Left cardiac atrium (tissue), 4 donors: Measurements from ENCODE around the gene KCNJ10. TPM values are rescaled to one million over a fixed set of nuclear protein-coding genes. Genes with fewer than 3 reads are reported as not detected.

Experiments
- ATAC-seq, 2 donors: fragments of 200-7000 bp; cut with Tn5 transposase; one replicate each; pipeline ENCODE4 v1.9.1; 2020; ENCODE audit warnings: mild to moderate bottlenecking in 2 of 2, moderate library complexity in 2 of 2
- DNase-seq: peaks from one replicate; pipeline ENCODE4 v3.0.0-alpha.2; 2020
- intact Hi-C, 2 donors: fragments of 100-400 bp; cut with DNase I; formaldehyde crosslinking; loops; one replicate each; pipeline versions ENCODE4 v1.14.1 to v1.15.1; 2022 to 2023
- total RNA-seq, 2 donors: library from RNA; stranded (reverse); fragmentation: NEBNext Ultra II Directional; extraction: Animal tissue kit (Norgen Biotek cat#: 25700); gene quantifications; one replicate each; pipeline ENCODE4 v1.2.1, GENCODE V29; 2021
- donor health status: DM: no; HTN: yes; CAD: no.
- donor health status: DM: no; HTN: yes; CAD: no; lungs with severe emphysema.
- donor health status: DM: yes; HTN: yes; CAD: no.
- donor health status: Dilated cardiomyopathy.

Gene KCNJ10
- total RNA-seq, 2 donors from 2014 or later: 0.05 to 0.15 TPM

DNA sequence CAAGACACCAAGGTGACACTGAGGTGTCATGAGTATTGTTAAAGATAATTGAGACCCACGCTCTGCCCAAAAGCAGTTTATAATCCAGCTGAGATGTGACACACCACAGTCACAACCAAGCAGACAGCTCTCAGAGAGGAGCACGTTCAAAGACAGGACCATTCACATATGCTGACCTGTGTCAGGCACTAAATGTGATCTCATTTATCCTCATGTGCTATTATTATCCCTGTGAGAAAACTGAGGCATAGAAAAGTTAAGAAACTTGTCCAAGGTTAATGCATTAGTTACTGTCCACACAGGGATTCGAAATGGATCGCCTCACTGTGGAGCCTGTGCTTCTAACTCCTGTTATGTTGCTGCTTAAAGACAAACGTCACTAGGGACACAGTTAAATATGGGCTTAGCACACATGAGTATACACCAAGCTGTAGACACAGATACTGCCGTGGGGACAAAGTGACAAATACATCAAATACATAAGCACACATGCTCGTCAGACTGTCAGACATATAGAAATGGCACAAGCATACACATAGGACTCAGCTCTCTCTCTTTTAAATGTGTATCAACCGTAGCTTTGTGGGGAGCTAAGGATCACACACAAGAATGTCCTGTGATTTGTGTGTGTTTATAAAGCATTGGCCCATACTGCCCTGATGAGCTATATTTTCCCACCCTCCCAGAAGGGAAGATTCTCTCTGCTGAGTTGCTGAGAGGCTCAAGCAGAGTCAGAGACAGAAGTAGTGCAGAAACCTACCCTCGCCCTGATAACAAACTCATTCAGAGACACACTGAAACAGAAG lies 32.0 kb upstream of the KCNJ10 start:
- ATAC-seq (no peak), DNase-seq (no peak)
- intact Hi-C loops: loop anchor here in 1 of 2 donors (5.0 kb wide), 1 partner anchor 150 kb away; no protein-coding TSS in a partner anchor

DNA sequence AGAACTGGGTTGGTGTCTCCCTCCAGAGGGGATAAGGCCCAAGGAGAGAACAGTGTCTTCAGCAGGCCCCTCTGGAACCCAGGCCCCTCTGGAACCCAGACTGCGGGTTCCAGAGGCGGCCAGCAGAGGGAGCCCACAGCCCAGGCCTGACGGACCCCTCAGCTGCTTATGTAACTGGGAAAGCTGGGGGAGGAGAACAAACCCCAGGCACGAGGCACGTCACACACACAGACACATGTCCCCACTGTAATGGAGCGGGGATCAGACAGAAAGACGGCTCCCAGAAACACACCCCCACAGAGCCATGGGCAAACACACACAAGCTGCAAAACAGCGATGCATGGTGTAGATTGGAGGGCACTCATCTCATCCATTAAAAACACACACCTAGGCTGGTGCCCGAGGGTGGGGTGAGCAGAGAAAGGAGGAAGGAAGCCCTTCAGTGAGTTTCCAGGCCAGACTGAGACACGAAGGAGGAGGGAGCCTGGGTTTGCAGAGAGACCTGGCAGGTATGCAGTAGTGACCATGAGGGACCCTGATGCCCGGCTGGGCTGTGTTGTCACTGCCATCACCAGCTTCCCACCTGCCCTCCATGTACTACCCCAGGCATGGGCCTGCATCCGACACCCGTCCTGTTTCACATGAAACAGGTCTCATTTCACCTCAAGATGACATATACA lies 31.2 kb upstream of the KCNJ10 start:
- intact Hi-C loops: loop anchor here in 1 of 2 donors (5.0 kb wide), 1 partner anchor 151 kb away; no protein-coding TSS in a partner anchor
- DNase-seq (peak; percentile 86), ATAC-seq (peak; percentile 18 to 46)

- DNase-seq (no peak), ATAC-seq (no peak)
- intact Hi-C loops: loop anchor here (5.0 to 10.0 kb wide), 3 partner anchors 152 to 242 kb away; partner anchors contain the start of genes COPA (in 1 of the 2) and NCSTN (in 1 of the 2)
Observed at GRCh38 chr1:160099716-160100375, 29.9 kb upstream of the KCNJ10 start.

GRCh38 chr1:160098852-160099561 lies 29.0 kb upstream of the KCNJ10 start:
- intact Hi-C loops: loop anchor here (5.0 to 10.0 kb wide), 2 partner anchors 156 to 243 kb away; partner anchors contain the start of genes COPA (in 1 of the 2) and NCSTN (in 1 of the 2)
- peak; percentile 91 for ATAC-seq

DNA sequence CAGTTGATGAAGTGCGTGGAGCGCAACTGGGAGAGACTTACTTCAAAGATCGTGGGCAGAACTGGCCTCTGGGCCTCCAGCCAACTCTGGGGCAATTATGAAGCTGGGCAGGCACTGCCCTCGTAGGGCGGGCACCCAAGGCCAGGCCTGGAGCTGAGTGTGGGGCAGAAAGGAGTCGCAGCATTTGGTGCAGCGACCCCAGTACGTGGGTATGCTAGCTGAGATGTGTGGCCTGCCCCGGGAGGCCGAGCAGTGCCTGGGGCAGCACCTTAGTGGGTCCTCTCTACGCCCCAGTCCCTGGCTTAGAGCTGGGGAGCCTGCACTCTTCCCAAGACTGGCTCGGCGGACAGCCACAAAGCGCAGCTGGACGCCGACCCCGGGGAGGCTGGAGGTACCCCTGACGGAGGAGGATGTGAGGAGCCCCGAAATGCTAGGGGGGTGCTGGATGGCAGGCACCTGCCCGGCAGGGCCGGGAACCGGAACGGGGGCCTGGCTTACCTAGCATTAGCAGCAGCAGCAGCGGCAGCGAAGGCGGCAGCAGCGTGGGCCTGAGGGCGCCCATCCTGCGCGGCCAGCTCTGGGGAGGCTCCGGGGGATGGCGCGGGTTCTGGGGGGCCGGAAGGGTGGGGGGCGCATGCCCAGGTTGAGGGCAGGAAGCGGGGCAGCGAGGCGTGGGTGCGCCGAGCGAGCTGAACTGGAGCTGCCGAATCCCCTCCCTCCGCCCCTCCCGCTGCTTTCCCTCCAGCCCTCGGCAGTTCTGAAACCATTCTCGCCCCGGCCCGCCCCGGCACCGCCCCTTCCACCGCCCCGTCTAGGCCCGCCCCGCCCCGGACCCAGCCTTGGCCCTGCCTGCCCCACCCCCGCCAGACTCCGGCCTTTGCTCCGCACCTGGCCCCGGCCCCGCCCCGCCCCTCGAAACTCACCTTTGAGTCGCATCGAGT lies 28.2 kb upstream of the KCNJ10 start, which contains the start of gene IGSF8:
TSS of gene IGSF8 (minus strand) at position 709 of the 941 bp plus-strand sequence. CDS start at position 562, 147 bp downstream.
- intact Hi-C loops: loop anchor here (5.0 to 10.0 kb wide), 2 partner anchors 157 to 244 kb away; partner anchors contain the start of genes COPA (in 1 of the 2) and NCSTN (in 1 of the 2)
- DNase-seq (peak; percentile 92), ATAC-seq (peak; percentile 76 to 83)

More at GRCh38 chr1:160098852-160099561, 29.0 kb upstream of the KCNJ10 start:
- peak; percentile 97 for DNase-seq

- DNase-seq (no peak), ATAC-seq (no peak)
- intact Hi-C loops: loop anchor here (5.0 to 10.0 kb wide), 2 partner anchors 157 to 245 kb away; partner anchors contain the start of genes COPA (in 1 of the 2) and NCSTN (in 1 of the 2)
Observed at GRCh38 chr1:160097151-160097910, 27.4 kb upstream of the KCNJ10 start.

- no peak for DNase-seq
- intact Hi-C loops: loop anchor here (5.0 to 10.0 kb wide), 2 partner anchors 158 to 246 kb away; partner anchors contain the start of genes COPA (in 1 of the 2) and NCSTN (in 1 of the 2)
- no peak for ATAC-seq
Observed at GRCh38 chr1:160096274-160097116, 26.5 kb upstream of the KCNJ10 start.

DNA sequence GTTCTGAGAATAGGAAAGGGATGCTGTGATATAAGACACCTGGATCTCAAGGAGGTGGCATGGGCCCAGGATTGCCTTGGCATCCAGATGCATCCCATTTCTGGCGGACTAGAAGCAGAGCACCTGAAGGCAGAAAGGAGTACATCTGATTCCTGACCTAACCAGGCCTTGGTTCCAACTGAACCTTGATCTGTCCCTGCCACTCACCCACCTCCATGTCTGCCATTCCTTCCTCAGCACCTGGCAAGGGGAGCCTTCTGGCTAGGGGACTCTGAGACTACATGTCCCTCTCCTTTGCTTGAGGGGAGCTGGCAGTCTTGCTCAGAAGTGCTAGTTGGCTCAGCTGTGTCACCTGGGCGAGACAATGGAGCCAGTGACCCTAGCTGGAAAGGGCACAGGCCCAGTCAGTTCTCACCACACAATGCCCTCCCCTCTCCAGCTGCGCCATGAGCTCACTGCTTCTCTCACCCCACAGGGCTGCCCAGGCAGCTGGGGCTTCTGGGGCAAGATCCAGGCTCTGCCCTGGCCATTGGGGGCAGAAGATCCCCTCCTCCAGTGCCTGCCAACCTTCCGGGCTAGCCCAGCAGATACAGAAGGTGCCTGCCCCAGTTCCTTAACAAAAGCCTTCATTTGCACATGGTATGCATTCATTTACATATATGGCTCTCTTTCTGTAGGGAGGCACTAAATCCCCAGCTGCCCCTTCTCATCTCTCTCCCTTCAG lies 25.6 kb upstream of the KCNJ10 start:
- DNase-seq: no peak
- ATAC-seq: no peak
- intact Hi-C loops: loop anchor here (5.0 to 10.0 kb wide), 2 partner anchors 159 to 247 kb away; partner anchors contain the start of genes COPA (in 1 of the 2) and NCSTN (in 1 of the 2)

DNA sequence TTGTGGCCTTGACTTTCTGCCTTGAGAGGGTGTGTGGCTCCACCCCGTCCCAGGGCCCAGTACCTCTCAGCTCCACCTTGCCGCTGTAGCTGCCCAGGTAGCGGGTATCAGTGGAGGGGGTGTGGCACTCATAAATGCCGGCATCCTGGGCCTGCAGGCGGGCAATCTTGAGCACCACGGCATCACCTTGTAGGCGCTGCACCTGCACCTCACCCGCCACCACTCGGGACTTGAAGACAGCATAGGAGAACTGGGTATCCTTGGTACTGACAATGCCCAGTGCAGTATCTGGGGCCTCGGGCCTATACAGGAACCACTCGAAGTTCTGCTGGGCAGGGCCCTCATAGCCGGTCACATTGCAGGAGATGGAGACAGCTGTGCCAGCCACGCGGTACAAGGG lies 24.8 kb upstream of the KCNJ10 start:
- intact Hi-C loops: loop anchor here (5.0 to 10.0 kb wide), 2 partner anchors 160 to 247 kb away; partner anchors contain the start of genes COPA (in 1 of the 2) and NCSTN (in 1 of the 2)
- DNase-seq: no peak
- ATAC-seq: no peak

DNA sequence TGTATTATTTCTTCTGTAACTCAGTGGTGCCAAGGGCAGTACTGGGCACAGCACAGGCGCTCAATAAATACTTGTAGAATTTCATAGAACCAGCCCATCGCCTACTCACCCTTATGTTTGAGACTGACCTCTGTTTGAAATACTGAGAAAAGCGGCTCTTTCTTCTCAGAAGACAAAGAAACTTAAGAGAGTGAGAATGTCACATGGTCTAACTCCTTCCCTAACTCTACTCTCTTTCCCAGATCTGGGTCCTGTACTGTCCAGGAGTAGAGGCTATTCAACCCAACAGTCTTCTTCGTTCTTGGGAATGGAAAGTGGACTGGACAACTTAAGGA lies 24.3 kb upstream of the KCNJ10 start:
- no peak for ATAC-seq
- intact Hi-C loops: loop anchor here in 1 of 2 donors (10.0 kb wide), 1 partner anchor 161 kb away; no protein-coding TSS in a partner anchor

DNA sequence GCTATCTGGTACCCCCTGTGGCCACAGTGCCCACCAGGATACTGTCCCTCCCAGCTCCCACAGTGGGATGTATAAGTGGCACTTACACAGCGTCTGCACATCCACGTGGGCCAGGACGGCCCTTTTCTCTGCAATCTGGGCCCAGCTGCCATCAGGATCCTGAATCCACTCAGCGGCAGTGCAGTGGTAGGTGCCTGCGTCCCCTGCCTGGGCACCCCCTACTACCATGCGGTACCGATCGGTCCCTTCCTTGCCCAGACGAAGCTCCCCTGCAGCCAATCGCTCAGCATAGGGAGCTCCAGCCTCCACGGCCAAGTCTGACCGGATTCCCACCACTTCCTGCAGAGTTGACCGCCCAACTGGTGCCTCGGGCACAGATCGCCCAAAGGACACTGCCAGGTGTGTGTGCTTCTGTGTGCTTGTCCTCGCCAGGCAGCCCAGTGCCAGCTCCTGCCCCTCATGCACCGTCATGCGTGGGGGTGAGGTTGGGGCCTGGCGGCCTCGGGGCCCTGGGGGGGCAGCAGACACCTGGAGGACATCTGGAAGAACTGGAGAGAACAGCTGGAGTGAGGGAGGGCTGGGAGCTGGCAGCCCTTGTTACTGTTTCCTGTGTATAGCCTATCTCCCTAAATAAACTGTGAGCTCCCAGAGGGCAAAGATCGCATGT lies 23.8 kb upstream of the KCNJ10 start:
- ATAC-seq: no peak
- DNase-seq: no peak
- intact Hi-C loops: loop anchor here in 1 of 2 donors (10.0 kb wide), 1 partner anchor 161 kb away; no protein-coding TSS in a partner anchor

More for the DNA sequence above, 24.3 kb upstream of the KCNJ10 start:
- no peak for DNase-seq

DNA sequence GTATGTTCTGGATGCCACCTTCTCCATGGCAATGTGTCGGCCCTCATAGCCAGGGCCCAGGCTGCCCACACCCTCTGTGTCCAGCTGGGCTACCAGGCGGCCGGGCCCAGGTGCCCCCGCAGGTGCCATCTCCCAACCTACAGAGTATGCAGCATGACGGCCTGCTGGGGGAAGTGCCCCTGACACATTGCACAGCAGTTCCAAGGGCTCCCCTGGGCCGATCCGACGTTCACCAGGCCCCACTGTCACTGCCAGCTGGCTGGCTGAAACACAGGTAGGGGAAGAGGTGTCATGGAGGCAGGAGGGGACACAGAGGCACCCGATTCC lies 23.1 kb upstream of the KCNJ10 start:
- DNase-seq (no peak), ATAC-seq (no peak)
- intact Hi-C loops: loop anchor here in 1 of 2 donors (10.0 kb wide), 1 partner anchor 162 kb away; no protein-coding TSS in a partner anchor

DNA sequence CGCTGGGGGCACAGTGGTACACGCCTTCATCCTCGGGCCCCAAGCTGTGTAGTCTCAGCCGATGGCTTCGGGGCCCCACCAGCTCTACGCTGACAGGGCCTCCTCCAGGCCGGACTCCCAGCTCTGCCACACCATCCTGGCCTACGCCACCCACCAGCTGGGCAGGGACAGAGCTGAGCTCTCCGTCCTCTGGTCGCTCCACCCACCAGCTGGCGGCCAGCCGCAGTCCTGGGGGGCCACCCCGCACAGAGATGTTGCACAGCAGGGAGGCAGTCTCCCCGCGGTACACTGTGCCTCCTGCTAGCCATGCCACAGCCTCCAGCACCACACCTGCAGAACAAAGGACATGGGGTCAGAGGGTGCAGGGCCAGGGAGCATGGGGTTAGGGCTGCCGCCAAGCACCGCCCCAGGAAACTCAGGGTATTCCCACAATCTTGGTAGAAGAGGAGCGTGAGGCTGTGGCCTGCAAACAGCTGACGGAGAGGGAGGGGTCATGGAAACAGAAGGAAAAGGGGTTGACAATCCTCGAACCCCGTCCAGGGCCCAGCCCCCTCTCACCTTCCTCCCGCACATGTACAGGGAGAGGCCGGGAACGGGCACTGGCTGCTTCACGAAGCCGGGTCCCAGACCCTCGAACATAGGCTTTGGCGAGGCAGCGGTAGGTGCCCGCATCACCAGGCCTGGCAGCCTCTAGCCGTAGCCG lies 22.6 kb upstream of the KCNJ10 start:
- intact Hi-C loops: loop anchor here in 1 of 2 donors (10.0 kb wide), 1 partner anchor 162 kb away; no protein-coding TSS in a partner anchor
- no peak for ATAC-seq
- DNase-seq: no peak
